ENCODE measurements around the gene TPM4.

- TF ChIP-seq POLR2AphosphoS5 (IDR thresholded peaks at IDR 0.05; ENCODE audit: low read depth, low read length) (no peak), TAF1 (IDR thresholded peaks at IDR 0.05; ENCODE audit: borderline replicate concordance, insufficient read depth, low read length) (no peak)
- TF ChIP-seq, protein P1, sequence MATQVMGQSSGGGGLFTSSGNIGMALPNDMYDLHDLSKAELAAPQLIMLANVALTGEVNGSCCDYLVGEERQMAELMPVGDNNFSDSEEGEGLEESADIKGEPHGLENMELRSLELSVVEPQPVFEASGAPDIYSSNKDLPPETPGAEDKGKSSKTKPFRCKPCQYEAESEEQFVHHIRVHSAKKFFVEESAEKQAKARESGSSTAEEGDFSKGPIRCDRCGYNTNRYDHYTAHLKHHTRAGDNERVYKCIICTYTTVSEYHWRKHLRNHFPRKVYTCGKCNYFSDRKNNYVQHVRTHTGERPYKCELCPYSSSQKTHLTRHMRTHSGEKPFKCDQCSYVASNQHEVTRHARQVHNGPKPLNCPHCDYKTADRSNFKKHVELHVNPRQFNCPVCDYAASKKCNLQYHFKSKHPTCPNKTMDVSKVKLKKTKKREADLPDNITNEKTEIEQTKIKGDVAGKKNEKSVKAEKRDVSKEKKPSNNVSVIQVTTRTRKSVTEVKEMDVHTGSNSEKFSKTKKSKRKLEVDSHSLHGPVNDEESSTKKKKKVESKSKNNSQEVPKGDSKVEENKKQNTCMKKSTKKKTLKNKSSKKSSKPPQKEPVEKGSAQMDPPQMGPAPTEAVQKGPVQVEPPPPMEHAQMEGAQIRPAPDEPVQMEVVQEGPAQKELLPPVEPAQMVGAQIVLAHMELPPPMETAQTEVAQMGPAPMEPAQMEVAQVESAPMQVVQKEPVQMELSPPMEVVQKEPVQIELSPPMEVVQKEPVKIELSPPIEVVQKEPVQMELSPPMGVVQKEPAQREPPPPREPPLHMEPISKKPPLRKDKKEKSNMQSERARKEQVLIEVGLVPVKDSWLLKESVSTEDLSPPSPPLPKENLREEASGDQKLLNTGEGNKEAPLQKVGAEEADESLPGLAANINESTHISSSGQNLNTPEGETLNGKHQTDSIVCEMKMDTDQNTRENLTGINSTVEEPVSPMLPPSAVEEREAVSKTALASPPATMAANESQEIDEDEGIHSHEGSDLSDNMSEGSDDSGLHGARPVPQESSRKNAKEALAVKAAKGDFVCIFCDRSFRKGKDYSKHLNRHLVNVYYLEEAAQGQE (IDR thresholded peaks at IDR 0.05; ENCODE audit: insufficient read depth in 1 of 2, low read depth in 2 of 2, low read length in 2 of 2), result no peak
These were observed 2.8 kb upstream of the TPM4 start for GRCh38 chr19:16073481-16073880.

All from PFSK-1 (cell line).